Measurements from ENCODE around the gene MLLT10.

MLLT10 gene

GRCh38 chr10:21655236-21655635, 121.2 kb downstream of the MLLT10 start:
- no peak for DNase-seq

- DNase-seq: no peak
These were observed 121.7 kb downstream of the MLLT10 start for GRCh38 chr10:21655687-21656086.

- no peak for DNase-seq
These were observed 127.1 kb downstream of the MLLT10 start for GRCh38 chr10:21661087-21661486.

GRCh38 chr10:21661935-21662334, 127.9 kb downstream of the MLLT10 start:
- no peak for DNase-seq

GRCh38 chr10:21662635-21663034, 128.6 kb downstream of the MLLT10 start:
- DNase-seq: no peak

GRCh38 chr10:21668831-21669230, 134.8 kb downstream of the MLLT10 start:
- no peak for DNase-seq

GRCh38 chr10:21670391-21670790, 136.4 kb downstream of the MLLT10 start:
- DNase-seq: no peak

GRCh38 chr10:21673668-21674067, 139.6 kb downstream of the MLLT10 start:
- no peak for DNase-seq

- DNase-seq: no peak
These were observed 141.2 kb downstream of the MLLT10 start for GRCh38 chr10:21675157-21675796.

- no peak for DNase-seq
These were observed 143.5 kb downstream of the MLLT10 start for GRCh38 chr10:21677551-21677950.

GRCh38 chr10:21681156-21681555, 147.1 kb downstream of the MLLT10 start:
- DNase-seq: no peak

GRCh38 chr10:21687266-21688008, 153.4 kb downstream of the MLLT10 start:
- no peak for DNase-seq

GRCh38 chr10:21688009-21688332, 153.9 kb downstream of the MLLT10 start:
- DNase-seq: no peak

GRCh38 chr10:21688870-21689269, 154.8 kb downstream of the MLLT10 start:
- DNase-seq: no peak

- DNase-seq: no peak
These were observed 155.8 kb downstream of the MLLT10 start for GRCh38 chr10:21689881-21690280.

- no peak for DNase-seq
These were observed 158.9 kb downstream of the MLLT10 start for GRCh38 chr10:21692916-21693315.

GRCh38 chr10:21693418-21693817, 159.4 kb downstream of the MLLT10 start:
- no peak for DNase-seq

GRCh38 chr10:21694631-21695030, 160.6 kb downstream of the MLLT10 start:
- no peak for DNase-seq

GRCh38 chr10:21696302-21696701, 162.3 kb downstream of the MLLT10 start:
- DNase-seq: no peak

GRCh38 chr10:21699575-21699974, 165.5 kb downstream of the MLLT10 start:
- DNase-seq: no peak

GRCh38 chr10:21700474-21700873, 166.4 kb downstream of the MLLT10 start:
- no peak for DNase-seq

- no peak for DNase-seq
These were observed 168.6 kb downstream of the MLLT10 start for GRCh38 chr10:21702633-21703111.

GRCh38 chr10:21705142-21705827, 171.3 kb downstream of the MLLT10 start:
- DNase-seq: no peak

- DNase-seq: no peak
These were observed 171.8 kb downstream of the MLLT10 start for GRCh38 chr10:21705828-21706176.
